H1 (cell line): ENCODE data around the gene ATXN1L. TPM values are rescaled to one million over a fixed set of nuclear protein-coding genes. Genes with fewer than 3 reads are reported as not detected.

Experiments used
- CBX5 ChIP-seq: fragments of 300-800, 300-1000 bp; sonication (generic); IDR thresholded peaks from 2 replicates; pipeline ENCODE4 v1.7.1; 2016; ENCODE audit warnings: antibody characterized with exemption, low read length, low read depth
- CEBPB ChIP-seq: IDR thresholded peaks from 2 replicates; pipeline ENCODE4 v1.6.1; 2012; ENCODE audit warnings: low read depth, low read length
- GABPA ChIP-seq: IDR thresholded peaks from 2 replicates; pipeline ENCODE4 v1.6.1; 2011; ENCODE audit warnings: mild to moderate bottlenecking, low read length, moderate library complexity, borderline replicate concordance; ENCODE audit not compliant: insufficient read depth
- KDM1A ChIP-seq: fragments of 200-600, 300-600 bp; sonication (generic); IDR thresholded peaks from 2 replicates; pipeline ENCODE4 v1.7.1; 2016; ENCODE audit warnings: mild to moderate bottlenecking, low read length, borderline replicate concordance
- polyA plus RNA-seq, 7 experiments: library from polyadenylated mRNA; depleted of rRNA in 3 of 7; stranded (reverse) in 5 of 7; unstranded in 2 of 7; fragments of >200 nt in 5 of 7; fragments of 200-250 nt in 2 of 7; gene quantifications; 1 replicate in 5 of 7; 2 replicates in 1 of 7; 4 replicates in 1 of 7; pipeline versions ENCODE4 v1.2.1 to v1.2.3, GENCODE V29; 2011 to 2013; ENCODE audit warnings: missing spikeins in 2 of 7, mixed read lengths in 2 of 7
- total RNA-seq: library from RNA; stranded (reverse); fragmentation: NEBNext Ultra II Directional; extraction: Animal tissue kit (Norgen Biotek cat#: 25700); gene quantifications from 2 replicates; pipeline ENCODE4 v1.2.1, GENCODE V29; 2021
- TF ChIP-seq, protein P1 (sequence below): IDR thresholded peaks from 2 replicates; pipeline ENCODE4 v1.6.1; 2012; ENCODE audit warnings: inconsistent platforms

ATXN1L gene
- total and polyA plus RNA-seq, 2 of the 8 experiments (the other 6 are each of a cell fraction or from before 2014, with no cell fraction given) = 12.1 to 23.8 TPM

DNA sequence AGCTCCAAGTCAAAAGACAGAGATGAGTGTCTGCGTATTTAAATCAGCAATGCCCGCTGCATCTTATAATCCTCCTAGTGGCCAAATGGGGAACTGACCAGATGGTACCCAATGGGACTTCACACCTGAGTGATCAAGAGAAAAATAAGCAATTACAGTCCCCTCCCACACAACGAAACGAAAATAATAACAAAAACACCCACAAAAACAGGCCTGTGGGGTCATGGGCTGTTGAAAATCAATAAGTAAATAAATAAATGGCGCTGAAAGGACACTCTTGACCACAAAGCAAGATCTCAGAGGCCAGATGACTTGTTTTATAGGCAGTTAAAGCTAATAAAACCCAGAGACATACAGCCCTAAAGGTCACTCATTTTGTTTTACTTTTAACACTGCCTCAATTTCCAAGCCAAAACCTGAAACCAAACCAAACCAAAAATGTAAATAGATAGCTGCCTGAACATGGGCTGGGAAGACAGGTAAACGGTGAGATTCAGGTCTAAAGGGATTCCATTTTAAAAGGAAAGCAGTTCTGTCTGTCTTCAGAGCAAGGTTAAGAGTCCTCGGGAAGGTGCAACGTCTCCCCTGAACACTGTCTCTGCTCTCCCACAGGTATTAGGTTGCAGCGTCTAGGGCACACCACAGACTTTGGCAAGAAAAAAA, 36.9 kb downstream of the ATXN1L start (continued):
- TF ChIP-seq GABPA (no peak), CBX5 (no peak), CEBPB (no peak), KDM1A (no peak)
- TF ChIP-seq, protein P1, sequence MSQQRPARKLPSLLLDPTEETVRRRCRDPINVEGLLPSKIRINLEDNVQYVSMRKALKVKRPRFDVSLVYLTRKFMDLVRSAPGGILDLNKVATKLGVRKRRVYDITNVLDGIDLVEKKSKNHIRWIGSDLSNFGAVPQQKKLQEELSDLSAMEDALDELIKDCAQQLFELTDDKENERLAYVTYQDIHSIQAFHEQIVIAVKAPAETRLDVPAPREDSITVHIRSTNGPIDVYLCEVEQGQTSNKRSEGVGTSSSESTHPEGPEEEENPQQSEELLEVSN = no peak
